Skeletal muscle satellite cell (primary cell): Measurements from ENCODE around the gene OR6C4. TPM values are rescaled to one million over a fixed set of nuclear protein-coding genes. Genes with fewer than 3 reads are reported as not detected.
"Not testable (repeated sequence)": the region's sequence is repeated elsewhere in the genome, so short reads cannot be mapped to it uniquely, and the experiment has no call there.

Experiments
- H3K27me3 ChIP-seq: 2 replicates; pipeline ENCODE4 v1.7.0; 2013; ENCODE audit warnings: low read length; ENCODE audit not compliant: control insufficient read depth, insufficient read depth
- H3K36me3 ChIP-seq: 2 replicates; pipeline ENCODE4 v1.7.0; 2013; ENCODE audit warnings: mild to moderate bottlenecking, control low read depth, low read length; ENCODE audit not compliant: insufficient read depth
- H3K4me1 ChIP-seq: 2 replicates; pipeline ENCODE4 v1.7.0; 2013; ENCODE audit warnings: low read length; ENCODE audit not compliant: control insufficient read depth, insufficient read depth
- H3K4me2 ChIP-seq: 2 replicates; pipeline ENCODE4 v1.7.0; 2013; ENCODE audit warnings: mild to moderate bottlenecking, low read length
- H3K4me3 ChIP-seq: 2 replicates; pipeline ENCODE4 v1.7.0; 2013; ENCODE audit warnings: low read length
- H3K9ac ChIP-seq: 2 replicates; pipeline ENCODE4 v1.7.0; 2013; ENCODE audit warnings: mild to moderate bottlenecking, low read depth, low read length, moderate library complexity
- H3K9me3 ChIP-seq: replicated peaks from 2 replicates; pipeline ENCODE4 v1.7.0; 2013; ENCODE audit warnings: mild to moderate bottlenecking, control low read depth, low read length
- total RNA-seq: library from RNA; depleted of rRNA; stranded (reverse); fragments of >200 nt; gene quantifications from 2 replicates; pipeline ENCODE4 v1.2.3, GENCODE V29; 2012; rRNA removed

OR6C4 gene
- total RNA-seq, result not detected in 2 replicates

- H3K4me2 ChIP-seq, result no peak within 1 kb of the TSS
- no peaks in the 10 kb centered on the region for H3K4me1 ChIP-seq
- no peak within 1 kb of the TSS for H3K4me3 ChIP-seq
- no peaks in the 10 kb centered on the region for H3K36me3 ChIP-seq
- no peak within 1 kb of the TSS for H3K9ac ChIP-seq
- no peaks in the 10 kb centered on the region for H3K27me3 ChIP-seq
- no peaks in the 10 kb centered on the region for H3K9me3 ChIP-seq
These were observed at the start of gene OR6C4 for GRCh38 chr12:55549302-55549701. TSS of gene OR6C4 (plus strand) at chr12:55549602. CDS start at chr12:55551227, 1,625 bp downstream.

DNA sequence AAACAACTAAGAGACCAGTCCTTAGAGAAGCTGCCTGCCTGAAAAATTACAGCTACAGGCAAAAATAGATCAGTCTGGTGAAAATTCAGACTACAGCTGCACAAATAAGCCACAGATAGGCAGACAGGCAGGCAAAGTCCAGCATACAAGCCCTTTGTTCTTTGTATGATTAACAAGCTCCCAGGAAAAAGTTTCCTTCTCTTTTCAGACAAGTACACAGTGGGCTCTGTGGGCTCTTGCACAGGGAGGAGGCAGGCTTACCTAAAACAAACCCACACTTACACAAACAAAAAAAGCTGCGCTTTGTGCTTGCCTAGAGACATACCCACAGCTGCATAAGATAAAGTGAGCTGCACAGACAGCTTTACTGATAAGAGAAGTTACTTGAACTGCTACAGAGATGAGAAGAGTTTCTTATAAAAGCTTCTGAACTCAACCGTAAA, 49.6 kb upstream of the OR6C4 start:
- Histone ChIP-seq H3K4me2 (no peak overlapping the region), H3K4me1 (no peaks in the 10 kb centered on the region), H3K9ac (no peak overlapping the region), H3K36me3 (no peaks in the 10 kb centered on the region), H3K4me3 (no peak overlapping the region), H3K9me3 (no peaks in the 10 kb centered on the region), H3K27me3 (no peaks in the 10 kb centered on the region)

DNA sequence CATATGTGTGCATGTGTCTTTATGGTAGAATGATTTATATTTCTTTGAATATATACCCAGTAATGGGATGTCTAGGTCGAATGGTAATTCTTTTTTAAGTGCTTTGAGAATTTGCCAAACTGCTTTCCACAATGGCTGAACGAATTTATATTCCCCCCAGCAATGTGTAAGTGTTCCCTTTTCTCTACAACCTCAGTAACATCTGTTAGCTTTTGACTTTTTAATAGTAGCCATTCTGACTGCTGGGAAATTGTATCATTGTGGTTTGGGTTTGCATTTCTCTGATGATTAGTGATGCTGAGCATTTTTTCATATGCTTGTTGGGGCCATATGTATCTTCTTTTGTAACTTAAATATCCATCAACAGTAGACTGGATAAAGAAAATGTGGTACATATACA, 47.8 kb upstream of the OR6C4 start:
- no peak overlapping the region for H3K9ac ChIP-seq
- H3K4me2 ChIP-seq, result no peak overlapping the region
- no peaks in the 10 kb centered on the region for H3K36me3 ChIP-seq
- H3K4me3 ChIP-seq, result no peak overlapping the region
- no peaks in the 10 kb centered on the region for H3K9me3 ChIP-seq
- H3K4me1 ChIP-seq, result no peaks in the 10 kb centered on the region
- H3K27me3 ChIP-seq, result no peaks in the 10 kb centered on the region

GRCh38 chr12:55515696-55516095, 33.7 kb upstream of the OR6C4 start:
- H3K4me2 ChIP-seq, result no peak overlapping the region
- H3K27me3 ChIP-seq, result no peaks in the 10 kb centered on the region
- no peak overlapping the region for H3K4me3 ChIP-seq
- no peaks in the 10 kb centered on the region for H3K4me1 ChIP-seq
- H3K9ac ChIP-seq, result no peak overlapping the region
- H3K9me3 ChIP-seq, result no peaks in the 10 kb centered on the region
- H3K36me3 ChIP-seq, result no peaks in the 10 kb centered on the region

GRCh38 chr12:55516391-55516790, 33.0 kb upstream of the OR6C4 start:
- Histone ChIP-seq H3K36me3 (no peaks in the 10 kb centered on the region), H3K4me1 (no peaks in the 10 kb centered on the region), H3K9ac (no peak overlapping the region), H3K9me3 (no peaks in the 10 kb centered on the region), H3K27me3 (no peaks in the 10 kb centered on the region), H3K4me2 (no peak overlapping the region), H3K4me3 (no peak overlapping the region)

DNA sequence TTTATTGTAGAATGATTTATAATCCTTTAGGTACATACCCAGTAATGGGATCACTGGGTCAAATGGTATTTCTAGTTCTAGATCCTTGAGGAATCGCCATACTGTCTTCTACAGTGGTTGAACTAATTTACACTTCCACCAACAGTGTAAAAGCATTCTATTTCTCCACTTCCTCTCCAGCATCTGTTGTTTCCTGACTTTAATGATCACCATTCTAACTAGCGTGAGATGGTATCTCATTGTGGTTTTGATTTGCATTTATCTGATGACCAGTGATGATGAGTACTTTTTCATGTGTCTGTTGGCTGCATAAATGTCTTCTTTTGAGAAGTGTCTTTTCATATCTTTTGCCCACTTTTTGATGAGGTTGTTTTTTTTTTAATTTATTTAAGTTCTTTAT, 1.2 kb upstream of the OR6C4 start:
- H3K27me3 ChIP-seq, H3K4me1 ChIP-seq, H3K9me3 ChIP-seq, H3K36me3 ChIP-seq, H3K4me3 ChIP-seq, H3K4me2 ChIP-seq, H3K9ac ChIP-seq: not testable (repeated sequence)

GRCh38 chr12:55548756-55549155, 646 bp upstream of the OR6C4 start:
- H3K4me2 ChIP-seq, result no peak overlapping the region
- no peaks in the 10 kb centered on the region for H3K27me3 ChIP-seq
- no peaks in the 10 kb centered on the region for H3K4me1 ChIP-seq
- no peak overlapping the region for H3K4me3 ChIP-seq
- no peaks in the 10 kb centered on the region for H3K9me3 ChIP-seq
- no peak overlapping the region for H3K9ac ChIP-seq
- no peaks in the 10 kb centered on the region for H3K36me3 ChIP-seq

DNA sequence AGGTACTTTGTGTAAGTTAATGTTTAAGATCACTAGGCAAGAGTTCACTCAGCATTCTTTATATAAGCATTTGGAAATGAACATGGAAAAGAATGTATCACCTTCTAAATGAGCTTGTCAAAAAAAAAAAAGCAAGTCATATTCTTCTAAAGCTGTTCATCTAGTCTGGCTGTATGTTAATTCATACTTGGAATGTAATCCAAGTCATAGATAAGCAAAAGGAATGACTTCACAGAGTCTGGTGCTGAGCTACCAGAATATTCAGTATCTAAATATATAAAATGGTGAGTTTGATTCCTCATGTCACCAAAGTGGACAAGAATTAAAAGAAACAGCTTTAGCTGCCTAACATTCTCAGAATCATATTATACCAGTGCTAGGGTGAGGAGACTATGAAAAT, 4.9 kb downstream of the OR6C4 start:
- no peaks in the 10 kb centered on the region for H3K27me3 ChIP-seq
- no peak overlapping the region for H3K9ac ChIP-seq
- no peaks in the 10 kb centered on the region for H3K9me3 ChIP-seq
- no peaks in the 10 kb centered on the region for H3K36me3 ChIP-seq
- no peaks in the 10 kb centered on the region for H3K4me1 ChIP-seq
- H3K4me3 ChIP-seq, result no peak overlapping the region
- H3K4me2 ChIP-seq, result no peak overlapping the region

GRCh38 chr12:55570060-55570459, 20.7 kb downstream of the OR6C4 start:
- H3K9ac ChIP-seq, H3K36me3 ChIP-seq, H3K4me3 ChIP-seq, H3K27me3 ChIP-seq, H3K4me1 ChIP-seq, H3K4me2 ChIP-seq, H3K9me3 ChIP-seq: not testable (repeated sequence)

DNA sequence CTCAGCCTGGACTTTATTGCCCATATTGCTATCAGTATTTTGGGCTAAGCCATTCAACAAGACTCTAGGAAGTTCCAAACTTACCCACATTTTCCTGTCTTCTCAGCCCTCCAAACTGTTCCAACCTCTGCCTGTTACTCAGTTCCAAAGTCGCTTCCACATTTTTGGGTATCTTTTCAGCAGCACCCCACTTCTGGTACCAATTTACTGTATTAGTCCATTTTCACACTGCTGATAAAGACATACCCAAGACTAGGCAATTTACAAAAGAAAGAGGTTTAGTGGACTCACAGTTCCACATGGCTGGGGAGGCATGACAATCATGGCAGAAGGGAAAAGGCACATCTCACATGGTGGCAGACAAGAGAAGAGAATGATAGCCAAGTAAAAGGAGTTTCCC, 21.3 kb downstream of the OR6C4 start:
- H3K9ac ChIP-seq, H3K4me3 ChIP-seq, H3K4me1 ChIP-seq, H3K9me3 ChIP-seq, H3K27me3 ChIP-seq, H3K36me3 ChIP-seq, H3K4me2 ChIP-seq: not testable (repeated sequence)

DNA sequence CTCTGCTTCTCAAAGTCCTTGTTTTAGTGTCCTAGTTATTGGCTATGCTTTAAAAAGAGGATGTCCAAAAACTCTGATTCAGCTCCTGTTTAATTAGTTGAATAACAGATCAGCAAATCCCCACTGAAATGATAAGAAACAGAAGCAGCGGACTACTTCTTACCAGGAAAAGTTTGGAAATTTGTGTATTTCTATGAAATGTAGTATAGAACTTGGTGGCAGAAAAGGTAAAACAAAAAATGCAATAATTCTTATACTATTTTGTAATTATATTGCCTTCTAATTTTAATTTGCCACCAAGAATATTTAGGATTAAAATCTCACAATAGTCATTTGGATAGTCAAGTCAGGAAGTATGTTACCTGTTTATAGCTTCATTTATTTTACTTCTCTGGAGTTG, 22.8 kb downstream of the OR6C4 start, which contains the start of gene OR2AP1:
Gene OR2AP1, plus strand, starts transcription at position 301 of the 400 bp plus-strand sequence. CDS start 1,947 bp downstream, outside the sequence.
- H3K27me3 ChIP-seq, result no peaks in the 10 kb centered on the region
- H3K4me2 ChIP-seq, result no peak within 1 kb of the TSS
- no peak within 1 kb of the TSS for H3K9ac ChIP-seq
- H3K36me3 ChIP-seq, result no peaks in the 10 kb centered on the region
- no peaks in the 10 kb centered on the region for H3K4me1 ChIP-seq
- H3K4me3 ChIP-seq, result no peak within 1 kb of the TSS
- no peaks in the 10 kb centered on the region for H3K9me3 ChIP-seq

DNA sequence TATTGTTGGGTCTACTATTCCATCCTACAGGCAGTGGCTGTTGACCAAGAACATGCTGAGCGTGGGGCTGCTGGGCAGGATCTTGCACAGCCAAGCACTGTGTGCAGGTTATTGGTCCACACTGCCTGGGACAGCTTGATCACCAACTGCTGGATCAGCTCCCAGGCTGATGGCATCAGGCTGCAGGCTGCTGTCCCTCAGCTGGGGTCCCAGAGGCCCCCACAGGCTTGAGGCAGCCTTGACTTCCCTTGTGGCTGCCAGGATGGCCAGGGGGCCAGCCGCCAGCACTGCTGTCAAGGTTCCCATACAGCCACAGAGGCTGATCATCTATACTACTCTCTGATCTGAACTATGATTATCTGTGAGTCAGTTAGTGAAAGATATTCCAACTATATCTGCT, 32.7 kb downstream of the OR6C4 start:
- Histone ChIP-seq H3K27me3 (no peaks in the 10 kb centered on the region), H3K4me1 (no peaks in the 10 kb centered on the region), H3K4me2 (no peak overlapping the region), H3K9ac (no peak overlapping the region), H3K4me3 (no peak overlapping the region), H3K36me3 (no peaks in the 10 kb centered on the region), H3K9me3 (no peaks in the 10 kb centered on the region)
